Loucy (cell line): ENCODE results near the gene ARHGEF26.

Experiments used
- EZH2phosphoT487 ChIP-seq: fragments of 200-600 bp; IDR thresholded peaks from 2 replicates; pipeline ENCODE4 v1.6.1; 2018; ENCODE audit warnings: antibody characterized with exemption, mild to moderate bottlenecking, moderate library complexity, borderline replicate concordance
- TF ChIP-seq, protein P1 (sequence below): fragments of 200-600 bp; sonication (generic); conservative IDR thresholded peaks from 2 replicates; pipeline ENCODE4 v1.5.1; 2014; ENCODE audit warnings: mild to moderate bottlenecking, antibody characterized with exemption, low read length

GRCh38 chr3:154177406-154177805 is 56.2 kb downstream of the ARHGEF26 start:
- TF ChIP-seq, protein P1, sequence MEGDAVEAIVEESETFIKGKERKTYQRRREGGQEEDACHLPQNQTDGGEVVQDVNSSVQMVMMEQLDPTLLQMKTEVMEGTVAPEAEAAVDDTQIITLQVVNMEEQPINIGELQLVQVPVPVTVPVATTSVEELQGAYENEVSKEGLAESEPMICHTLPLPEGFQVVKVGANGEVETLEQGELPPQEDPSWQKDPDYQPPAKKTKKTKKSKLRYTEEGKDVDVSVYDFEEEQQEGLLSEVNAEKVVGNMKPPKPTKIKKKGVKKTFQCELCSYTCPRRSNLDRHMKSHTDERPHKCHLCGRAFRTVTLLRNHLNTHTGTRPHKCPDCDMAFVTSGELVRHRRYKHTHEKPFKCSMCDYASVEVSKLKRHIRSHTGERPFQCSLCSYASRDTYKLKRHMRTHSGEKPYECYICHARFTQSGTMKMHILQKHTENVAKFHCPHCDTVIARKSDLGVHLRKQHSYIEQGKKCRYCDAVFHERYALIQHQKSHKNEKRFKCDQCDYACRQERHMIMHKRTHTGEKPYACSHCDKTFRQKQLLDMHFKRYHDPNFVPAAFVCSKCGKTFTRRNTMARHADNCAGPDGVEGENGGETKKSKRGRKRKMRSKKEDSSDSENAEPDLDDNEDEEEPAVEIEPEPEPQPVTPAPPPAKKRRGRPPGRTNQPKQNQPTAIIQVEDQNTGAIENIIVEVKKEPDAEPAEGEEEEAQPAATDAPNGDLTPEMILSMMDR = no peak
- no peak for TF ChIP-seq EZH2phosphoT487
